Measurements from ENCODE around the gene ERC2.

- TF ChIP-seq, protein P1, sequence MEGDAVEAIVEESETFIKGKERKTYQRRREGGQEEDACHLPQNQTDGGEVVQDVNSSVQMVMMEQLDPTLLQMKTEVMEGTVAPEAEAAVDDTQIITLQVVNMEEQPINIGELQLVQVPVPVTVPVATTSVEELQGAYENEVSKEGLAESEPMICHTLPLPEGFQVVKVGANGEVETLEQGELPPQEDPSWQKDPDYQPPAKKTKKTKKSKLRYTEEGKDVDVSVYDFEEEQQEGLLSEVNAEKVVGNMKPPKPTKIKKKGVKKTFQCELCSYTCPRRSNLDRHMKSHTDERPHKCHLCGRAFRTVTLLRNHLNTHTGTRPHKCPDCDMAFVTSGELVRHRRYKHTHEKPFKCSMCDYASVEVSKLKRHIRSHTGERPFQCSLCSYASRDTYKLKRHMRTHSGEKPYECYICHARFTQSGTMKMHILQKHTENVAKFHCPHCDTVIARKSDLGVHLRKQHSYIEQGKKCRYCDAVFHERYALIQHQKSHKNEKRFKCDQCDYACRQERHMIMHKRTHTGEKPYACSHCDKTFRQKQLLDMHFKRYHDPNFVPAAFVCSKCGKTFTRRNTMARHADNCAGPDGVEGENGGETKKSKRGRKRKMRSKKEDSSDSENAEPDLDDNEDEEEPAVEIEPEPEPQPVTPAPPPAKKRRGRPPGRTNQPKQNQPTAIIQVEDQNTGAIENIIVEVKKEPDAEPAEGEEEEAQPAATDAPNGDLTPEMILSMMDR (IDR thresholded peaks at IDR 0.05; ENCODE audit: low read depth, low read length): no peak
- no peak for TF ChIP-seq POLR2A (IDR thresholded peaks at IDR 0.05; ENCODE audit: extremely low read depth, insufficient read length)
- TF ChIP-seq MAX (IDR thresholded peaks at IDR 0.05; ENCODE audit: low read depth, low read length): no peak
- TF ChIP-seq MYC (IDR thresholded peaks at IDR 0.05; ENCODE audit: low read depth, low read length): no peak
These were observed 177.9 kb downstream of the ERC2 start for GRCh38 chr3:56290374-56290773.

All from NB4 (cell line).